Keratinocyte (primary cell): Measurements from ENCODE around the gene ACSS1. TPM values are rescaled to one million over a fixed set of nuclear protein-coding genes. Genes with fewer than 3 reads are reported as not detected.

ENCODE experiments used
- DNase-seq: peaks from one replicate; pipeline ENCODE4 v3.0.0-alpha.2; 2011; ENCODE audit warnings: low read depth, missing footprints, low spot score
- FAIRE-seq: peaks from 2 replicates; lab custom pipeline; 2011; peaks lifted over from hg19 to GRCh38; lab: Jason Lieb, UNC
- H2AFZ ChIP-seq: 2 replicates; pipeline ENCODE4 v1.6.0; 2012; ENCODE audit warnings: low read length, control low read depth, inconsistent platforms; ENCODE audit not compliant: control insufficient read depth
- H3K27ac ChIP-seq: 2 replicates; pipeline ENCODE4 v1.5.1; 2011; ENCODE audit warnings: low read length; ENCODE audit not compliant: control insufficient read depth, insufficient read depth
- H3K27me3 ChIP-seq: 3 replicates; pipeline ENCODE4 v1.6.0; 2011; ENCODE audit warnings: low read length; ENCODE audit not compliant: control insufficient read depth, insufficient read depth; ENCODE audit errors: extremely low read depth
- H3K36me3 ChIP-seq, 2 experiments: 2 replicates in 1 of 2; 3 replicates in 1 of 2; pipeline ENCODE4 v1.5.1; 2011; ENCODE audit warnings: low read length in 2 of 2, mild to moderate bottlenecking in 1 of 2; ENCODE audit not compliant: control insufficient read depth in 2 of 2, insufficient read depth in 2 of 2; ENCODE audit errors: extremely low read depth in 1 of 2
- H3K4me1 ChIP-seq: 3 replicates; pipeline ENCODE4 v1.5.1; 2011; ENCODE audit warnings: low read length; ENCODE audit not compliant: control insufficient read depth, insufficient read depth; ENCODE audit errors: extremely low read depth
- H3K4me2 ChIP-seq: 3 replicates; pipeline ENCODE4 v1.6.0; 2011; ENCODE audit warnings: low read depth, low read length; ENCODE audit not compliant: control insufficient read depth, insufficient read depth; ENCODE audit errors: extremely low read depth
- H3K4me3 ChIP-seq, 3 experiments: fragments of 200-600 bp in 1 of 3; sonication (generic) in 1 of 3; 2 replicates in 2 of 3; 3 replicates in 1 of 3; pipeline ENCODE4 v1.5.1; 2011 to 2016; ENCODE audit warnings: low read length in 3 of 3, mild to moderate bottlenecking in 3 of 3, control low read depth in 2 of 3, inconsistent platforms in 1 of 3, low read depth in 1 of 3, mixed read lengths in 1 of 3, mixed run types in 1 of 3, moderate library complexity in 1 of 3; ENCODE audit not compliant: control insufficient read depth in 2 of 3, insufficient read depth in 2 of 3; ENCODE audit errors: extremely low read depth in 1 of 3
- H3K79me2 ChIP-seq: 2 replicates; pipeline ENCODE4 v1.6.0; 2012; ENCODE audit warnings: low read length; ENCODE audit not compliant: control insufficient read depth, insufficient read depth
- H3K9ac ChIP-seq: 3 replicates; pipeline ENCODE4 v1.6.0; 2011; ENCODE audit warnings: low read length; ENCODE audit not compliant: control insufficient read depth, insufficient read depth; ENCODE audit errors: extremely low read depth
- H3K9me1 ChIP-seq: 3 replicates; pipeline ENCODE4 v1.6.0; 2011; ENCODE audit warnings: low read length; ENCODE audit not compliant: control insufficient read depth, insufficient read depth; ENCODE audit errors: extremely low read depth
- H3K9me3 ChIP-seq: 2 replicates; pipeline ENCODE4 v1.5.1; 2012; ENCODE audit warnings: low read depth, low read length; ENCODE audit not compliant: control insufficient read depth
- H4K20me1 ChIP-seq: 3 replicates; pipeline ENCODE4 v1.6.0; 2011; ENCODE audit warnings: low read length; ENCODE audit not compliant: control insufficient read depth, insufficient read depth; ENCODE audit errors: extremely low read depth
- EZH2 ChIP-seq: IDR thresholded peaks from one replicate; pipeline ENCODE4 v1.6.1; 2012; ENCODE audit warnings: inconsistent platforms, mild to moderate bottlenecking, low read length, moderate library complexity
- dilution Hi-C: fragments of 300-500 bp; cut with MboI; formaldehyde crosslinking; loops from one replicate; pipeline ENCODE4 v1.7.0; 2020; ENCODE audit warnings: low sequenced_read_pairs; ENCODE audit not compliant: extremely low pct_ligation_motif_present
- polyA plus RNA-seq, 5 experiments: library from polyadenylated mRNA; depleted of rRNA in 3 of 5; stranded (reverse) in 3 of 5; stranded (forward) in 1 of 5; unstranded in 1 of 5; fragments of >200 nt; gene quantifications; 1 replicate in 1 of 5; 2 replicates in 3 of 5; 3 replicates in 1 of 5; pipeline versions ENCODE4 v1.2.1 to v1.2.3, GENCODE V29; 2011 to 2012; ENCODE audit warnings: missing spikeins in 2 of 5, low read depth in 1 of 5, low replicate concordance in 1 of 5
- TF ChIP-seq, protein P1 (sequence below), 3 experiments: IDR thresholded peaks in 1 of 3; conservative IDR thresholded peaks in 1 of 3; optimal IDR thresholded peaks in 1 of 3; 2 replicates in 2 of 3; 3 replicates in 1 of 3; pipeline versions ENCODE3 to v1.5.1; 2011; ENCODE audit warnings: low read length in 3 of 3, mild to moderate bottlenecking in 3 of 3, moderate library complexity in 2 of 3, control low read depth in 1 of 3, inconsistent platforms in 1 of 3; ENCODE audit not compliant: insufficient read depth in 2 of 3; ENCODE audit errors: extremely low read depth in 1 of 3

Gene ACSS1
- polyA plus RNA-seq, 1 donor (not counting 4 experiments of a cell fraction or from before 2014, with no cell fraction given), result 1.5 TPM

DNA sequence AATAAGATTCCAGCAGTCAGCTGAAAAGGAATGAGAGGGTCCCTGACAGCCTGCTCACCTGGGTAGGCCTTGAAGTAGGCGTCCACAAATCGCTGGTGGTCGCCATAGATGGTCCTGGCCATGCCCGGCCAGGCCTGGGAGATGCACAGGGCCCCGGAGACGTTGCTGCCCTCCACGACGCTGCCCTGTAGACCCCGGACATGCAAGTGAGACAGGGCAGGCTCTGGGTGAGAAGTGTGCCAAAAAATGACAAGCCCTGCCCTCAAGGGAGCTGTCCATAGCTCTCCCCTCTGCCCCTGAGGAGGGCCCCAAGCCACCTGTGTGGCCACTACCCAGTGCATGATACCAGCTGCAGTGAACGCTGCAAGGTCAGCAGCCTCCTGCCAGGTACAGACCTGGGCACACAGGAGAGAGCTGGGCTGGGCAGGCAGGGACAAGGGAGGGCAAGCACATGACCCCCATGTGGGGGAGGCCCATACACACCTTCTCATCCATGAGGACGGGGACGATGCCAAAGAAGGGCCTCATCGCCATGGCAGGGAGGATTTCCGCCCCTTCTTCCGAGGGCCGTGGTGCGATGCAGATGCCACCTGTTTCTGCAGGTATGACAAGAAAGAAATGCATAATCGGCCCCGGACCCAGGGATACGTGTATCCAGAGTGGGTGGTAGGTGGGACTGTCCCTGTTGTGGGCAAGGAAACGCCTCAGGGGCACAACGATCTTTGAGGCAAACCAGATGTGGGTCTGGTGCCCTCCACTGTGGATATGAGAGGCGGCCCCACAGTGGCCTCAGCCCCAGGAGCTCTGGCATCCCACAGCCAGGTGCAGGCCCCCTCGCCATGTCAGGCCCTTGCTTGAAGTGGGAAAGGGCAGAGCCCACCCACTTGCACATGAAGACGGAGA, 44.2 kb downstream of the ACSS1 start:
- FAIRE-seq (no peak), DNase-seq (no peak)
- Histone ChIP-seq H3K4me2 (no peak overlapping the region), H3K27ac (no peak overlapping the region), H3K36me3 (no peaks in the 10 kb centered on the region), H3K9ac (no peak overlapping the region), H3K9me3 (no peaks in the 10 kb centered on the region), H3K4me1 (peaks cover 14% of the 10 kb centered on the region), H3K27me3 (no peaks in the 10 kb centered on the region), H3K79me2 (no peaks in the 10 kb centered on the region), H2AFZ (no peak overlapping the region), H4K20me1 (no peaks in the 10 kb centered on the region), H3K9me1 (no peaks in the 10 kb centered on the region), H3K4me3 (no peak overlapping the region)
- dilution Hi-C loops, result no loop called here
- no peak for TF ChIP-seq EZH2
- TF ChIP-seq, protein P1, sequence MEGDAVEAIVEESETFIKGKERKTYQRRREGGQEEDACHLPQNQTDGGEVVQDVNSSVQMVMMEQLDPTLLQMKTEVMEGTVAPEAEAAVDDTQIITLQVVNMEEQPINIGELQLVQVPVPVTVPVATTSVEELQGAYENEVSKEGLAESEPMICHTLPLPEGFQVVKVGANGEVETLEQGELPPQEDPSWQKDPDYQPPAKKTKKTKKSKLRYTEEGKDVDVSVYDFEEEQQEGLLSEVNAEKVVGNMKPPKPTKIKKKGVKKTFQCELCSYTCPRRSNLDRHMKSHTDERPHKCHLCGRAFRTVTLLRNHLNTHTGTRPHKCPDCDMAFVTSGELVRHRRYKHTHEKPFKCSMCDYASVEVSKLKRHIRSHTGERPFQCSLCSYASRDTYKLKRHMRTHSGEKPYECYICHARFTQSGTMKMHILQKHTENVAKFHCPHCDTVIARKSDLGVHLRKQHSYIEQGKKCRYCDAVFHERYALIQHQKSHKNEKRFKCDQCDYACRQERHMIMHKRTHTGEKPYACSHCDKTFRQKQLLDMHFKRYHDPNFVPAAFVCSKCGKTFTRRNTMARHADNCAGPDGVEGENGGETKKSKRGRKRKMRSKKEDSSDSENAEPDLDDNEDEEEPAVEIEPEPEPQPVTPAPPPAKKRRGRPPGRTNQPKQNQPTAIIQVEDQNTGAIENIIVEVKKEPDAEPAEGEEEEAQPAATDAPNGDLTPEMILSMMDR (optimal IDR thresholded peaks at IDR 0.05 in 1 of 3, IDR thresholded peaks at IDR 0.05 in 1 of 3, conservative IDR thresholded peaks at IDR 0.05 in 1 of 3; ENCODE audit: extremely low read depth in 1 of 3, insufficient read depth in 2 of 3, low read length in 3 of 3), result no peak

DNA sequence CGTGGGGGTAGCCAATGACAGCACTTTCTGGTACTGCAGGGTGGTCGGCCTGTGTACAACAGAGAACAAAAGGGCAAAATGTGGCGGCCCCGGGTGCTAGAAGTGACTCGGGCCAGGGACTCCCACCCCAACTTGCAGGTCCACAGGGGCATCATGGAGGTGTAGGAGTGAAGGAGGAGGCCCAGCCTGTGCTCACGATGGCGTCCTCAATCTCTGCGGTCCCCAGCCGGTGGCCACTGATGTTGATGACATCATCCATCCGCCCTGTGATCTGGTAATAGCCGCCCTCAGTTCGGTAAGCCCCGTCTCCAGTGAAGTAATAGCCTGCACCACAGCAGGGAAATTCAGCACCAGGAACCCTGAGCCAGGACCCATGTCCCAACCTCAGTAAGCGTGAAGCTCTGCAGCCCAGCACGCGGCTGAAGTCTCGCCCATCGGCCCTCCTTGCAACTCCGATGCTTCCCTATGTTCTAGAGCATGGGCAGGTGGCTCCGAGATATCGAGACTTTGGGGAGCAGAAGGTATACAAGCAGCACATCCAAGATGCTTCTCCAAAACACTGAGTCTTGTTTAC, 45.2 kb downstream of the ACSS1 start:
- Histone ChIP-seq H3K9me3 (no peaks in the 10 kb centered on the region), H4K20me1 (no peaks in the 10 kb centered on the region), H3K79me2 (no peaks in the 10 kb centered on the region), H2AFZ (no peak overlapping the region), H3K4me2 (no peak overlapping the region), H3K4me1 (peaks cover 11% of the 10 kb centered on the region), H3K9me1 (no peaks in the 10 kb centered on the region), H3K36me3 (no peaks in the 10 kb centered on the region), H3K27me3 (no peaks in the 10 kb centered on the region), H3K4me3 (no peak overlapping the region), H3K9ac (no peak overlapping the region), H3K27ac (no peak overlapping the region)
- TF ChIP-seq, protein P1 (optimal IDR thresholded peaks at IDR 0.05 in 1 of 3, IDR thresholded peaks at IDR 0.05 in 1 of 3, conservative IDR thresholded peaks at IDR 0.05 in 1 of 3; ENCODE audit: extremely low read depth in 1 of 3, insufficient read depth in 2 of 3, low read length in 3 of 3), result no peak
- no peak for TF ChIP-seq EZH2
- dilution Hi-C loops, result no loop called here
- no peak for DNase-seq
- FAIRE-seq, result no peak
